HG03045 (cell line): ENCODE results near the gene ADCY7.
A peak's percentile ranks its signal among the peaks of the same experiment; 100 is the strongest.

Experiments used
- ATAC-seq: cut with Tn5 transposase; IDR thresholded peaks from one replicate; pipeline ENCODE4 v1.9.1; 2021; ENCODE audit warnings: mild to moderate bottlenecking, moderate library complexity; ENCODE audit not compliant: unreplicated experiment

Gene ADCY7

DNA sequence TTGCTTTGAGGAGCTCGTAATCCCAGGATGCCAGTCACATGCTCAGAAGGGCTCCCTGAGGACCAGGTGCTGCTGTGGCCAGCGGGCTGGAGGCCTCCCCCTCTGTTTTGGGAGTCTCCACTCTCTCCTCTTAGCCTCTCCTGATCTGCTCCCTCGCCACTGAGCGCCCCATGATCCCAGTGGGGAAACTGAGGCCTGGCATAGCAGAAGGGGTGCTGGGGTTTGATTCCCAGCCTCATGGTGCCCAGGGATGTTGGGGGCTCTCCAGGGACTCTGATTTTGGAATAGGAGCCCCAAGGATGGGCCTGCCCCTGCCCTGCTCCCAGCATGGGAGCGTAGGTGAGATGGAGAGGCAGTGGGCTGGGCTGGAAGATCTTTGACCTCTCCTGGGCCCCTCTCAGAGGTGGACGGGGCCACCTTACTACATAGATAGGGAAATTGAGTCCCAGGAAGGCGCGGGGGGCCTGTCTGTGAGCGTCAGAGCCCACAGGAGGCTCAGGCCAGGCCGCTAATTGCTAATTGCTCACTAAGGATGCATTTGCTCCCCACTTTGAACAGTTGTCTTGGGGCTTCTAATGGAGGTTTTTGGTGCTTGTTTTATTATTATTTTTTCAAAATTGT is 525 bp upstream of the ADCY7 start:
- no peak for ATAC-seq

DNA sequence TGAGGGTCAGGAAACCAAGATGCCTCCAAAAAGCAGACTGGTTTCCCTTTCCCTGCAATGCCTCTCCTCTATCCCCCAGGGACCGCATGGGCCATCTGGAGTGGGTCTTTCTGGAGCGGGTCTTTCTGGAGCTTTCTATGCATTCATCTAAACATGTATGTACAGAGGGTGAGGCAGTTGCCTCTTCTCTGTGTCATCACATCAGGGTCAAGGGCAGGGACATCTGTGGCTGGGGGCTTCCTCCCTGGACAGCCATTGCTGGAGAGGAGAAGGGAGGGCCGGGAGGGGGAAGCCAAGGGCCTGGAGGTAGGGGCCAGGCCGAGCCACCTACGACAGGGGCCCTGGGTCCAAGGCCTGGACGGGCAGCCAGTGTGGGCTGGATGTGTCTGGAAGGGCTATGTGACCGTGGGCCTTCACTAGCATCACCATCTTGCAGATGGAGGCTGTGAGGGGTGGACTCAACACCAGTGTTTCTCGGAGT is 840 bp downstream of the ADCY7 start:
- no peak for ATAC-seq

DNA sequence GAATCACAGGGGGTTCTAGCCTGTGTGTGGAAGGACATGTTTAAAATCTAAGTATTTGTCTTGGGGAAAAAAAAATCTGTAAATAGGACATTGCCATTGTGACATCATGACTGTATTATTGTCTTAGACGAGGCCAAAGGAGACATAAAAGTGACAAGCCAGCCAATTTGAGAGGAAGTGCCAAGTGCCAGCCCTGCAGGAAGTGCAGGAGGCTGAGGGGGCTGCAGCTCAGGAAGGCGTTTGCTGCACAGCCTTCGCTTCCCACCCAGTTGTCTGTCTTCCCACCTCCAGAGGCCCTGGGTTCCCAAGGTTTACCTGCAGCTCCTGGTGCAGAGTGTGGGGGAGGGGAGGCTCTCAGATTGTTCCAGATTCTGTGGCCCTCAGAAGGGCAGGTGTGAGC is 1.3 kb downstream of the ADCY7 start:
- no peak for ATAC-seq

DNA sequence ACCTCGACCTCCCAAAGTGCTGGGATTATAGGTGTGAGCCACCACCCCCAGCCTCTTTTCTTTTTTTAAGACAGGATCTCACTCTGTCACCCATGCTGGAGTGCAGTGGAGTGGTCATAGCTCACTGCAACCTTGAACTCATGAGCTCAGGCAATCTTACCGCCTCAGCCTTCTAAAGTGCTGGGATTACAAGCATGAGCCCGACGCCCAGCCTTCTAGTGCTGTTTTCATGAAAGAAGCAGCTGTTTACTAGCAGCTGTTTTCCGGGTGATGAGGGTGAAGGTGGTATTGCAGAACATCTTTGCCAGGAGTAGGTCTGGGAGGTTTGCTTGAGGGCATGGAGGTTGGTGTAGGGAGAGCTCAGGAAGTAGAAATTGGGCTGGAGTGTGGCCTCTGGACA is 2.0 kb downstream of the ADCY7 start:
- ATAC-seq = no peak

DNA sequence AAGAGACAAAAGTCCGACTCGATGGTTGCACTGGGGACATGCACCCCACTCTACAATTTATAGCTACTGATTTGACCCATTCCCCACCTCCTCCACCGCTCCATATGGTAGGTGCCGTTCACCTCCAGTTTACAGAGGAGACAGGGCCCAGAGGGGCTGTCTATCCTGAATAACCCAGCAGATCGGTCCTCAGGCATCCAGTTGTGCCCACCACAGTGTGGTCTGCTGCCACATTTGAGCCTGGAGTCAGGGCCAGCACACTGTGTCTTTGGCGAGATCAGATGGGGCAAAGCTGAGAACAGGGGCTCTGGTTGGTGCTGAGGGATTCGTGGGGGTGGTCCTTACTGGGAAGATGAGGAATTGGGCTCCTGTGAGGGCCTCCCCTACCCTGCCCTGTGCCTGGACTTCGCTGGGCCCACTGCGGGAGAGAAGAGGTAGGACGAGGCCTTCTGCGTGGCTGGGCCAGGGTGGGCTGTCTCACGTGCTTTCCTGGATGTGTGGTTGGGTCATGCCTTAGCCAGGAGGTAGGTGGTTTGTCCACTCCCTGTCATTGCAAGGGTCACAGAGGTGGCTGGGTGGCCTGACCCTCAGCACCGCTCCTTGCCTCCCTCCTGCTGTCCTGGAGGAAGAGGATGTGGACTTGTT is 2.8 kb downstream of the ADCY7 start:
- ATAC-seq = no peak

DNA sequence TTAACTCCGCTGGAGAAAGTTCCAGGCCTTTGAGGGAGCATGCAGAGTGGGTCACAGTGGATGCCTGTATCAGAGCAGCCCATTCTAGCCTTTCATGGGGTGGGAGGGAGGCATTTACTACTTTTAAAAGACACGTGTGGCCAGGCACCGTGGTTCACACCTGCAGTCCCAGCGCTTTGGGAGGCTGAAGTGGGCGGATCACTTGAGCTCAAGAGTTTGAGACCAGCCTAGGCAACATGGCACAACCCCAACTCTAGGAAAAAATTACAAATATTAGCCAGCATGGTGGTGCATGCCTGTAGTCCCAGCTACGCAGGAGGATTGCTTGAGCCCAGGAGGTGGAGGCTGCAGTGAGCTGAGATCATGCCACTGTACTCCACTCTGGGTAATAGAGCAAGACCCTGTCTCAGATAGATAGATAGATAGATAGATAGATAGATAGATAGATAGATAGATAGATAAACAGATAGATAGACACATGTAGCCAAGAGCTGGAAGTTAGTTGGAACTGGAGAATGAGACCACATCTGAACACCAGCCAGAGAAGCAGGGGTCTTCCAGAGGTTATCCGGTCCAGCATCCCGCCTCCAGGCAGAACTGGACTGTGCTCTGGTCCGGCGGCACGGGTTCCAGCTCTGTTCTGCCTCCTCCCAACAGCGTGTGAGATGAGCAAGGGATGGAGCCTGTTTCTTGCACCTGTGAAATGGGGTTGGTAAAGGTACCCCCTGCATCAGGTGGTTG is 3.6 kb downstream of the ADCY7 start:
- no peak for ATAC-seq

DNA sequence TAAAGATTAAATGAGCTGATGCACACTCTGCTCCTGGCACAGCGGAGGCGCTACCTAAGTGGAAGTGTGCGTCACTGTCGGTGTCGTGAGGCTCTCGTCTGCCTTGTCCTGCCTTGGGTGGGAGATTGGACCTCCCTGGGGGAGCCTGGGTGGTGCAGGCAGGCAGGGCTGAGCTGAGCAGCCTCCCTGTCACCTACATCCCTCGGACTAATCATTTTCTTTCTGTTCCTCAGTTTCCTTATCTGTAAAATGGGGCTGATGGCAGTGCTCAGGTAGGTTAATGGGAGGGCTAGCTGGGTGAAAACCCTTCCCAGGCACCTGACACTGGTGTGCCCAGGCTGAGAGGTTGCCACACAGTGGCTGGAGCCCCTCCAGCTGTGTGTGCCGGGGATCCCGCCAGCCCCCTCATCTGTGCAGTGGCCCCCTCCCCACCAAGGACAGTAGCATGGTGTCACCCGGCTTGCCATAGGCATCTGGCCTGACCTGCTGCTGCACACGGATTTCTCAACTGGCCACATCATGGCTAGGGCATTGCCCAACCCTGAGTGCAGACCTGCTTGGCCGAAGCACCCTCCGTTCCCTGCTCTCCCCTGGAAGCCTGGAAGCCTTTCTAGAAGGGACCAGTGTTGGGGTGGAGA is 4.3 kb downstream of the ADCY7 start:
- ATAC-seq = no peak

DNA sequence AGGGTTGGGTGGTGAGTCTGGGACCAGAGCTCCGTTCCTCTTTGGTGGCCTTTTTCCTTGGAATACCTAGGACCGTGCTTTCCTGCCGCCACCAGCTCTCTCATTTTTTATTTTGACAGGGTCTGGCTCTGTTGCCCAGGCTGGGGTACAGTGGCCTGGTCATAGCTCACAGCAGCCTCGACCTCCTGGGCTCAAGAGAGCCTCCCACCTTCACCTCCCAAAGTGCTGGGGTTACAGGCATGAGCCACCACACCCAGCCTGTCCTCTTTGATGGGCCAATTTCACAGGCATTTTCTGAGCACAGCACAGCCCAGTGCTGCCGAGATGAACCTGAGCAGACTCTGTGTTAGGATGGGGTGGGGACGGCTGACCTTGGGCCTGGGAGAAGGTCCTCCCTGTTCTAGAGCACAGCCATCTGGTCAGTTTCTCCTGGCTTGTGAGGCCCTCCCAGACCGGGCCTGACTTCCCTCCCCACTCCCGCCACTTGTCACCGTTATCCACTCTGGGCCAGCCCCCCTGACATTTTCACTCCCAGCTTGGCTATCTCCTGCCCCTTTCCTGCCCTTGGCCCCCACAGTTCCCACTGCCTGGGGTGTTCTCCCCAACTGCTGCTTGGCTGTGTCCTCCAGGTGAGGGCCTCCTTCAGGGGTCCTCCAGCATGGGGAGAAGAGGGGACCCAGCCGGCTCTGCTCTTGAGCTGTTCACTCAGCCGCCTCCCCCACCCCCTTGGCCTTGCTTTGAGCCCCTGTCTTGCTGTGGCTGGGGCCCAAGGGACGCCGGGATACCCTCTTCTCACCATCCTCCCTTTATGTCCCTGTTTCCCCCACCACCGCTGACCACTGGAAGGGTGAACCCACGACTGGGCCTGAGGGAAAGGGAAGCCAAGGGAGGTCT is 5.0 kb downstream of the ADCY7 start:
- no peak for ATAC-seq

DNA sequence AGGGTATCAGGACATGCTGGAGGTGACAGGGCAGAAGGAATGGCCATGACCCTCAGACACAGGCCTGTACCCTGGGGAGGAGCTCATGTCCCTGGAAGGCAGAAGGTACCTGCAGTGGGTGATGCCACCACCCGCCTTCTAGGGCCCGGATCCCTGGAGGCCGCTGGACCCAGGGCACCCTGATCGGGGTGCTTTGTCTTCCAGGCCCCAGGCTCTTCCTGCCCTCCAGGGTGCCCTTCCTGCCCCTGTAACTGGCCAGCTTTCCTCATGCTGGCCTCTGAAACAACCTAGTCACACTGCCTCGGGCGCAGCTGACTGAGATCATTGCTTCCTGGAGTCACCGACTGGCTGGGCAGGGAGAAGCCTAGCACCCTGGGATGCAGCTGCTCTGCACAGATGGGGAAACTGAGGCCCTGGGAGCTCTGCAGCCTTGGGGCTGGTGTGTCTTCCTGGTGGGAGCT is 5.8 kb downstream of the ADCY7 start:
- ATAC-seq = no peak

DNA sequence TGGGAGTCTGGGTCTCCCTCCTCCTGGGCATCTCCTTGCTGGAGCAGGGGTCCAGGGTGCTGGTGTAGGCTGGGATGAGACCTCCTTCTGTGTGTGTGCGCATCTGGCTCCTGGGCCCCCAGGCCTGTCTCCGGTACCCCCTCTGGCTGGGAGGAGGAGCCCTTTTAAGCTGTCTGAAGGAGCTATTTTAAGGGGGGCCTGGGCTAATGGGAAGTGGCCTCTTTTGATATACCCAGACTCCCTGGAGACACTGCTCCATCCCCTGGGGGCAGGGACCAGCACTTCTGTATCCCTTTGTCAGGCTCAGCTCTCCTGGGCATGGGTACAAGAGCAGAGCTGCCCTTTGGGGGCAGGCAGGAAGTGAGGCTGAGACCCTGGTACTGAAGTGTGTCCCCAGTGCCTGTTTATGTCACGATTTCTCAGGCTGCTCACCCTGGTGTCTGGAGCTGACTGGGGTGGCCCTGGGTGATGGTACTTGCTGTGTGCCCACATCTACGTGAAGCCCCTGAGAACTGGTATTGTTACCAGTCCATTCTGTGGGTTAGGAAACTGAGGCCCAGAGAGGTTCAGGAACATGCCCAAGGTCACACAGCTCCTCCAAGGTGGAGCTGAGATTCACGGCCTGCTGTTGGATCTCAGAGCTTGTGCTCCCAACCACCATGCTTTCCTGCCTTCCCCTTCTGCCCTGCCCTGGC is 6.5 kb downstream of the ADCY7 start:
- no peak for ATAC-seq

DNA sequence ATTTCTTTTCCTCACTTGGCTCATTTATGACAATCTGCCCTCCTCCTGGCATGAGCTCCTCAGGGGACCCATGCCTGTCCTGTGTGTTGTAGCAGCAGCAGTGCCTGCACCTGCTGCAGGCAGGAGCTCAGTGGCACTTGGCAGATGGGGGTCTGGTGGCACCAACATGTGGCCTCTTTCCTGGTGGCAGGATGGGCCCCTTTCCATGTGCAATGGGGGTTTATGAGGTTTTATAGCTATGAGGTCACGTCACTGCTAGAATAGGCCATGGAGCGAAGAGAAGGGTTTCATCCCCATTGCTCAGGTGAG is 7.0 kb downstream of the ADCY7 start:
- ATAC-seq = no peak

DNA sequence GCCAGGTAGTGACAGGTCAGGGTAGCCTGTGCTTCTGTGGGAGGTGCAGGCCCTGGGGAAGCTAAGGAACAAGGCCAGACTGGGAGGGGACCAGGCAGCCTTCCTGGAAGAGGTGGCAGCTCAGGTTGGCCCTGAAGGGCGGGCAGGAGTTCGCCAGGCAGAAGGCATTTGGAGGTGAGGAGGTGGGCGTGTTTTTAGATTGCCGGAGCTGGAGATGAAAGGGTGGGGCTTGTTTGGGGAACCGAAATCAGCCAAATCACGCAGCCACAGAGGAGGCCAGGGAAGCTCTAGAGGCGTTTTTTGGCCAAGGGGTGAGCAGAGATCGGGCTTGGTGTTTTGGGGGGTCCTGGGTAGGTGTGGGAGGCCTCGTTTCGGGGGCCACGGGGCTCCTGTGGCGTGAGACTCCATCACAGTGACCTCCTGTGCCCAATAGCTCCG is 7.6 kb downstream of the ADCY7 start:
- ATAC-seq = peak; percentile 58

DNA sequence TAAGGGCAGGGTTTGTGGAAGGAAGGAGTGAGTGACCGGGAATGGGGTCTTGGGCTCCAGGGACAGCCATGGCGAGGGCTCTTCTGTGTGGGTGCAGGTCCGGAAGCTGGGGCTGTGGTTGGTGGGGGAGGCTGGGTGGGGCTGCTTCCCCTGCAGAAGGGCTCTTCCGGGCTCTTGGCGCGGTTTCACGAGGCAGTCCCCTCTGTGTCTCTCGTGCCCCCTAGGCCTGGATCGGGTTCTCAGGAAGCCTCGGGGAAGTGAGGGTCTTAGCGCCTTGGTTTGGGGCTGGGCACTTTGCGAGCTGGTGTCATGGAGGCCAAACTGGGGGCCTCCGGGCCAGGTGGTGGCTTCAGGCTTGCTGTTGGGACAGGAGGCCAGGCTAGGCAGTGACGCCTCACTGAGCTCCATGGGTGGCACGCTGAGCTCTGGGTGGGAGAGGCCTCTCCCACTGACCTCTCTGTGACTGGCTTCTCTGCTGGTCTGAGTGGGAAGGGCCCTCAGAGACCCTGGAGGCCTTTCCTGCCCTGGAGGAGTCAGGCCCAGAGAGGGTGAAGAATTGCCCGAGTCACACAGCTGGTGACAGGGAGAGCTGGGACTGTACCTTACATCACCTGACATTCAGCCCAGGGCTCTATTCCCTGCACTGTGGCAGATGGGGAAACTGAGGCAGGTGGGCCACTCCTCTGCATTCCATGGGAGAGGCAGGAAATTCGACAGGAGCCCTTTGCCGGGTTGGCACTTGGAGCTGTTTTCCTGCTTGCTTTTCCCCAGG is 8.2 kb downstream of the ADCY7 start:
- peak; percentile 22 for ATAC-seq

DNA sequence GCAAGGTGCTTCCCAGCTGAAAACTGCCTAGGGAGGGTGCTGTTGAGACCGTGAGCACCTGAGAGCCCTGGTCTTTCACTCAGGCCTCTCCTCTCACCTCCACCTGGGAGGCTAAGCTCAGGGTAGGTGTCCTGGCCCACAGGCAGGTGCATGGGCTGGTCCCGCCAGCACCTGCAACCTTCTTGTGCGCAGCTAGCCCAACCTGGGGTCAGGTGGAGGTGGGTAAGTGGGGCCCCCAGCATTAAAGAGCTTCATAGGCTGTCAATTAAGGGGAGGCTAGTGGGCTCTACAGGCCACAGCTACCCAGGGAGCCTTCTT is 8.7 kb downstream of the ADCY7 start:
- ATAC-seq = no peak

DNA sequence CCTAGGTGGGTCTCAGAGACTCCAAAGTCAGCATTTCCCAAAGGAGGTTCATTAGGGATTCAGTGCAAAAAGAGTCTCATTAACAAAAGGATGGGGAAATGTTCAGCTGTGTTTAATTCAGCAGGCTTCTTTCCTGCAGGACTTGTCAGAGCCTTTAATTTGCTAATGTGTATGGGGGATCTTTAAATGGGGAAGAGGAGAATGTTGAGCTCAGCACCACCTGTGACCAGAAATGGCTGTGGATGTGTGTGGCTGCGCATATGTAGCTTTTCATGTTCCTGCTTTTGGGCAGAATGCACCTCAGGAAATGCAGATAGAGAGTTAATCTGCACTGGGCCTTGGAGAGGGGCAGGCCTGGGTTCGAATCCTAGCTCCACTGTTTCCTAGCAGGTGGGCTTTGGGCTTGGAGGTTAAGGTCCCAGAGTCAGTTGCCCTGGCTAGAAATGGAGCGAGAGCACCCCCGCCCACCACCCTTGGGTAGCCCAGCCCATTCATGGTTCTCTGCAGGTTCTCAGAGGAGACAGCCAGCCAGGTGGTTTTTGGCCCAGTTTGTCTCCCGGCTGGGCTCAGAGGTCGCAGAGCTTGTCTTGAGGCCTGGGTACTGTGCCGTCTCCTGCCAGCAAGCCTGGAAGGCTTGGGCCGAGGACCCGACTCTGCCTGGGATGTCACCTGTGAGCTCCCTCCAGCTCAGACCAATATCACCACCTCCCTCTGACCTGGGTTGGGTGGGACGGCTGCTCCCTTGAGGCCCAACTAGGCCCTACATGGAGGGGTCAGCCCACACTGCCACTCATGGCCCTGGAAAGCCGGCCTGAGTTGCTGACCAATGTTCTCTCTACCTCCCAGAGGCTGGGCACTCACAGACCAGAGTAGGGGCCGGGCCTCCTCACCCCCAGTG is 9.3 kb downstream of the ADCY7 start:
- no peak for ATAC-seq

DNA sequence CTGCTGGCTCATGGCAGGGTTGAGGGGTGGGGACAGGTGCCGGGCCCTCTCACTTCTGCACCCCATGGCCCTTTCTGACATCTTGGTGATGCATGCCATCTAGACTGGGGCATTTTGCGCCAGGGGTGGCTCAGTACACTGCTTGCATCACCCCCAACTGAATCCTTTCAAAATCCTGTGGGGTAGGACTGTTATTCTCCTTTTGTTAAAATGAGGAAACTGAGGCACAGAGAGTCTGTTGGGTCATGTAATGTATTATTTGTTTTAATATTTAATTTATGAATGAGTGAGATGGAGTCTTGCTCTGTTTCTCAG is 9.9 kb downstream of the ADCY7 start:
- ATAC-seq = no peak

DNA sequence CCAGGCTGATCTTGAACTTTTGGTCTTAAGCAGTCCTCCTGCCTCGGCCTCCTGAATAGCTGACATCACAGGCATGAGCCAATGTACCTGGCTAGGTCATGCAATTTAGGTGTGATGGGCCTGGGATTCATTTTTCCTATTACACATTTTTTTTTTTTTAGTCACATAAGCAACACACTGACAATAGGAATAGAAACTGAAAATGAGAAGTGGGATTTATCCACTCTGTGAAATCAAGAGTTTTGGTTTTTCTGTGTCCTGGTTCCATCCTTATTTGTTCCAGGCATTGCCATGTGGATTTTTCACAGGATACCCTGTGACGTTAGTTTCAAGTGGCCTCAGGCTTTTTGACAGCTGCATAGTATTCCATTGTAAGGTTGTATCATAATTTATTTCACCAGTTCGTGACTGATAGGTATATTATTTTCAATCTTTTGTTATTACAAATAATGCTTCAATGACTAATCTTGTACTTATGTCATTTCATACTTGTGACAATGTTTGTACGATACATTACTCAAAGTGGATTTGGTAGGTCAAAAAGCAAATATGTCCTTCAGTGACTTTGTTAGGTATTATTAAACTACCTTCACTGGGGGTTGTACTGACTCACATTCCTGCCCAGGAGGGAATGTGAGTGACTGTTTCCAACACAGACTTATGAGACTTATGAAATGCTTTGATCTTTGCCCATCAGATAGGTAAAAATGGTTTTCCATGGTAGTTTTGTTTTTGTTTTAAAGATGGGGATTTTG is 10.6 kb downstream of the ADCY7 start:
- no peak for ATAC-seq

DNA sequence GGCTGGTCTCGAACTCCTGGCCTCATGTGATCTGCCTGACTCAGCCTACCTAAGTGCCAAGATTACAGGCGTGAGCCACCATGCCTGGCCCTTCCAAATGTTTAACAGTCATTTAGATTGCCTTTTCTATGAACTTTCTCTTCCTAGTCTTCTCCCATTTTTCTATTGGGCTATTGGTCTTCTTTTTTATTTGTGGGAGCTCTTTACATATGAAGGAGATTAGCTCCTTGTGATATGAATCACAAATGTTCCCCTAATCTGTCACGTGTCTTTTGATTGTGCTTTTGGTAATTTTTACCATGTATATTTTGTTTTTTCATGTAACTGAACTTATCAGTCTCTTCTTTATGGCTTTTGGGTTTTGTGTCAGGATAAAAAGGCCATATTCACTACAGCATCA is 11.9 kb downstream of the ADCY7 start:
- ATAC-seq = no peak
